ENCODE data around the gene UBAP2L. TPM values are rescaled to one million over a fixed set of nuclear protein-coding genes. Genes with fewer than 3 reads are reported as not detected.

UBAP2L gene
- total and polyA plus RNA-seq, 9 of the 15 experiments (the other 6 are each of a cell fraction or from before 2014, with no cell fraction given) = 75.0 to 245 (median 119) TPM

DNA sequence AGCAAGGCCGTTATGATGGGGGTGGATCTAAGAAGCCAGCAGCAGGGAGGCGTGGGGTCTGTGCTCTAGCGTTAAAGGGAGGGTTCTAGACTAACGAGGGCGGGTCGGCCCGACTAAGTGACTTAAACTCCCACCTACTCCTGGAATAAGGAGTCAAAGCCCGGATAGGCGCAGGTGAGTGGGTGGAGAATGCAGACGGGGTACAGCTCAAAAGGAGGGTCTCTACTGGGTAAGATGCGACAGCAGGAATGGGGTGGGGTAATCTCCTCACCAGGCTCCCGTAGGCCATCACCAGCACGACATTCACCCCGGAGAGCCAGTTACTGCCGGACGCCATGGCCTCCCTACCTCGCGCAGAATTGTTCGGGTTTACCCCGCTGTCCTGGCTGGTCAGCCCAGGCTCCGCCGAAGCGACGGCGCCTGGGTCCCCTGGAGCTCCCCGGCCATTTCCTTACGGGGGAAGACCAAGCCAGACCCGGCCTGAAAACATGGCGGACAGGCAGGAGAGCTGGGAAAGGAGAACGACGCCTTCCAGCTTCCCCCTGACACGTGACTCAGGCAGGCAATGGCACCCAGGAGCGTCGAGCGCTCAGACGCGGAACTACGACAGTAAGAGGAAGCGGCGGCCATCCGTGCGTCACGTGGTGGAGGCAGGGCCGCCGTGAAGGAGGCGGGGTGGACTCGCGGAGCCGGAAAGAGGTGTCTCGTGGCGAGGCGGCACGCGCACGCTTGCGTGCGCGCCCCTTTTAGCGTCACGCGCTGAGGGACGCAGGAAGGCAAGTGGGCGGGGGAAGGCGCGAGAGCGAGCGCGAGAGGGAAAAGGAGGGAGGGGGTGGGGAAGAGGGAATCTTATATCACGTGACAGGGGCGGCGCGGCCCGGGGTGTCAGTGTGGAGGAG, at the start of gene UBAP2L (continued):
- TF ChIP-seq, protein P1, sequence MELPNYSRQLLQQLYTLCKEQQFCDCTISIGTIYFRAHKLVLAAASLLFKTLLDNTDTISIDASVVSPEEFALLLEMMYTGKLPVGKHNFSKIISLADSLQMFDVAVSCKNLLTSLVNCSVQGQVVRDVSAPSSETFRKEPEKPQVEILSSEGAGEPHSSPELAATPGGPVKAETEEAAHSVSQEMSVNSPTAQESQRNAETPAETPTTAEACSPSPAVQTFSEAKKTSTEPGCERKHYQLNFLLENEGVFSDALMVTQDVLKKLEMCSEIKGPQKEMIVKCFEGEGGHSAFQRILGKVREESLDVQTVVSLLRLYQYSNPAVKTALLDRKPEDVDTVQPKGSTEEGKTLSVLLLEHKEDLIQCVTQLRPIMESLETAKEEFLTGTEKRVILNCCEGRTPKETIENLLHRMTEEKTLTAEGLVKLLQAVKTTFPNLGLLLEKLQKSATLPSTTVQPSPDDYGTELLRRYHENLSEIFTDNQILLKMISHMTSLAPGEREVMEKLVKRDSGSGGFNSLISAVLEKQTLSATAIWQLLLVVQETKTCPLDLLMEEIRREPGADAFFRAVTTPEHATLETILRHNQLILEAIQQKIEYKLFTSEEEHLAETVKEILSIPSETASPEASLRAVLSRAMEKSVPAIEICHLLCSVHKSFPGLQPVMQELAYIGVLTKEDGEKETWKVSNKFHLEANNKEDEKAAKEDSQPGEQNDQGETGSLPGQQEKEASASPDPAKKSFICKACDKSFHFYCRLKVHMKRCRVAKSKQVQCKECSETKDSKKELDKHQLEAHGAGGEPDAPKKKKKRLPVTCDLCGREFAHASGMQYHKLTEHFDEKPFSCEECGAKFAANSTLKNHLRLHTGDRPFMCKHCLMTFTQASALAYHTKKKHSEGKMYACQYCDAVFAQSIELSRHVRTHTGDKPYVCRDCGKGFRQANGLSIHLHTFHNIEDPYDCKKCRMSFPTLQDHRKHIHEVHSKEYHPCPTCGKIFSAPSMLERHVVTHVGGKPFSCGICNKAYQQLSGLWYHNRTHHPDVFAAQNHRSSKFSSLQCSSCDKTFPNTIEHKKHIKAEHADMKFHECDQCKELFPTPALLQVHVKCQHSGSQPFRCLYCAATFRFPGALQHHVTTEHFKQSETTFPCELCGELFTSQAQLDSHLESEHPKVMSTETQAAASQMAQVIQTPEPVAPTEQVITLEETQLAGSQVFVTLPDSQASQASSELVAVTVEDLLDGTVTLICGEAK (IDR thresholded peaks at IDR 0.05) = peak; percentile 78
- TF ChIP-seq, protein P1 (CRISPR knock-in tag; IDR thresholded peaks at IDR 0.05) = no peak
- TF ChIP-seq ATF6 (CRISPR knock-in tag; IDR thresholded peaks at IDR 0.05) (no peak), FOXK1 (CRISPR knock-in tag; IDR thresholded peaks at IDR 0.05; ENCODE audit: borderline replicate concordance) (no peak), ILK (tag; IDR thresholded peaks at IDR 0.05; ENCODE audit: borderline replicate concordance, low read depth) (no peak), ARHGAP35 (IDR thresholded peaks at IDR 0.05; ENCODE audit: partially characterized antibody) (no peak), FIP1L1 (IDR thresholded peaks at IDR 0.05; ENCODE audit: low read depth, low read length, poor library complexity, severe bottlenecking) (peak; percentile 14), ZBTB1 (CRISPR knock-in tag; IDR thresholded peaks at IDR 0.05; ENCODE audit: borderline replicate concordance, low read depth) (no peak), HNRNPL (IDR thresholded peaks at IDR 0.05; ENCODE audit: low read depth, low read length) (no peak), ZNF589 (CRISPR knock-in tag; IDR thresholded peaks at IDR 0.05; ENCODE audit: low read depth) (peak; percentile 62; the same call in 1 of the 2 replicates), ESRRB (CRISPR knock-in tag; IDR thresholded peaks at IDR 0.05; ENCODE audit: borderline replicate concordance) (no peak)
- TF ChIP-seq, protein P2, sequence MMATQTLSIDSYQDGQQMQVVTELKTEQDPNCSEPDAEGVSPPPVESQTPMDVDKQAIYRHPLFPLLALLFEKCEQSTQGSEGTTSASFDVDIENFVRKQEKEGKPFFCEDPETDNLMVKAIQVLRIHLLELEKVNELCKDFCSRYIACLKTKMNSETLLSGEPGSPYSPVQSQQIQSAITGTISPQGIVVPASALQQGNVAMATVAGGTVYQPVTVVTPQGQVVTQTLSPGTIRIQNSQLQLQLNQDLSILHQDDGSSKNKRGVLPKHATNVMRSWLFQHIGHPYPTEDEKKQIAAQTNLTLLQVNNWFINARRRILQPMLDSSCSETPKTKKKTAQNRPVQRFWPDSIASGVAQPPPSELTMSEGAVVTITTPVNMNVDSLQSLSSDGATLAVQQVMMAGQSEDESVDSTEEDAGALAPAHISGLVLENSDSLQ (IDR thresholded peaks at IDR 0.05) = peak; percentile 75
